Loucy (cell line): ENCODE results near the gene ZNF765.

Experiments used
- CTCF ChIP-seq: fragments of 200-600 bp; sonication (generic); conservative IDR thresholded peaks from 2 replicates; pipeline ENCODE4 v1.5.1; 2014; ENCODE audit warnings: mild to moderate bottlenecking, antibody characterized with exemption, low read length
- EZH2phosphoT487 ChIP-seq: fragments of 200-600 bp; IDR thresholded peaks from 2 replicates; pipeline ENCODE4 v1.6.1; 2018; ENCODE audit warnings: antibody characterized with exemption, mild to moderate bottlenecking, moderate library complexity, borderline replicate concordance

GRCh38 chr19:53463263-53463662, 68.3 kb downstream of the ZNF765 start:
- no peak for TF ChIP-seq CTCF
- TF ChIP-seq EZH2phosphoT487: no peak
